ENCODE results near the gene ROR2.

- TF ChIP-seq FOXK2 (IDR thresholded peaks at IDR 0.05) (no peak), LEF1 (IDR thresholded peaks at IDR 0.05; ENCODE audit: borderline replicate concordance) (no peak), SUZ12 (IDR thresholded peaks at IDR 0.05) (no peak), HDGF (IDR thresholded peaks at IDR 0.05; ENCODE audit: borderline replicate concordance) (no peak), FOXM1 (IDR thresholded peaks at IDR 0.05; ENCODE audit: borderline replicate concordance) (no peak)
Observed at GRCh38 chr9:91858213-91859030, 91.6 kb downstream of the ROR2 start.

All from HEK293T (cell line).